DOHH2 (cell line): ENCODE data around the gene EML1.

Experiments
- H3F3A ChIP-seq: fragments of 200-600 bp; sonication (generic), shearing (Covaris generic); 2 replicates; pipeline ENCODE4 v1.6.0; 2016; ENCODE audit warnings: antibody characterized with exemption, mild to moderate bottlenecking; ENCODE audit not compliant: control insufficient read depth, insufficient read depth
- H3K27ac ChIP-seq: fragments of 200-600 bp; sonication (generic); 2 replicates; pipeline ENCODE4 v1.5.1; 2014; ENCODE audit warnings: low read depth, mild to moderate bottlenecking, low read length, moderate library complexity
- H3K27me3 ChIP-seq: fragments of 200-600 bp; sonication (generic); 2 replicates; pipeline ENCODE4 v1.6.1; 2014; ENCODE audit warnings: mild to moderate bottlenecking, low read length, mixed read lengths; ENCODE audit not compliant: control insufficient read depth
- H3K36me3 ChIP-seq: fragments of 200-600 bp; sonication (generic); 2 replicates; pipeline ENCODE4 v1.6.1; 2014; ENCODE audit warnings: mild to moderate bottlenecking, low read length, moderate library complexity, mixed read lengths; ENCODE audit not compliant: control insufficient read depth
- H3K4me1 ChIP-seq: fragments of 200-600 bp; sonication (generic); 2 replicates; pipeline ENCODE4 v1.6.1; 2014; ENCODE audit warnings: mild to moderate bottlenecking, low read length, mixed read lengths; ENCODE audit not compliant: control insufficient read depth
- H3K4me2 ChIP-seq: fragments of 200-600 bp; sonication (generic); 2 replicates; pipeline ENCODE4 v1.6.0; 2014; ENCODE audit warnings: mild to moderate bottlenecking, low read length, moderate library complexity
- H3K4me3 ChIP-seq: fragments of 200-600 bp; sonication (generic); 2 replicates; pipeline ENCODE4 v1.5.1; 2014; ENCODE audit warnings: mild to moderate bottlenecking, low read length, mixed read lengths
- H3K79me2 ChIP-seq: fragments of 200-600 bp; sonication (generic); 2 replicates; pipeline ENCODE4 v1.6.1; 2014; ENCODE audit warnings: mild to moderate bottlenecking, low read length, mixed read lengths; ENCODE audit not compliant: control insufficient read depth
- H3K9me2 ChIP-seq: fragments of 200-600 bp; sonication (generic); replicated peaks from 2 replicates; pipeline ENCODE4 v1.6.1; 2014; ENCODE audit warnings: mild to moderate bottlenecking, low read length, mixed read lengths; ENCODE audit not compliant: control insufficient read depth
- H3K9me3 ChIP-seq: fragments of 200-600 bp; sonication (generic); 2 replicates; pipeline ENCODE4 v1.6.1; 2014; ENCODE audit warnings: antibody characterized with exemption, low read length, mixed read lengths; ENCODE audit not compliant: control insufficient read depth, insufficient read depth
- H4K20me1 ChIP-seq: fragments of 200-600 bp; sonication (generic); 2 replicates; pipeline ENCODE4 v1.6.0; 2014; ENCODE audit warnings: low read depth, mild to moderate bottlenecking, antibody characterized with exemption, low read length, moderate library complexity; ENCODE audit not compliant: control insufficient read depth, insufficient read depth
- EZH2phosphoT487 ChIP-seq: fragments of 200-600 bp; sonication (generic); IDR thresholded peaks from 2 replicates; pipeline ENCODE4 v1.6.1; 2017; ENCODE audit warnings: borderline replicate concordance, mild to moderate bottlenecking, antibody characterized with exemption, low read length, moderate library complexity, mixed read lengths
- TF ChIP-seq, protein P1 (sequence below): fragments of 200-600 bp; sonication (generic); IDR thresholded peaks from one replicate; pipeline ENCODE4 v1.5.1; 2014; ENCODE audit warnings: antibody characterized with exemption, mild to moderate bottlenecking, low read depth, low read length; ENCODE audit not compliant: poor library complexity, severe bottlenecking

The EML1 gene

DNA sequence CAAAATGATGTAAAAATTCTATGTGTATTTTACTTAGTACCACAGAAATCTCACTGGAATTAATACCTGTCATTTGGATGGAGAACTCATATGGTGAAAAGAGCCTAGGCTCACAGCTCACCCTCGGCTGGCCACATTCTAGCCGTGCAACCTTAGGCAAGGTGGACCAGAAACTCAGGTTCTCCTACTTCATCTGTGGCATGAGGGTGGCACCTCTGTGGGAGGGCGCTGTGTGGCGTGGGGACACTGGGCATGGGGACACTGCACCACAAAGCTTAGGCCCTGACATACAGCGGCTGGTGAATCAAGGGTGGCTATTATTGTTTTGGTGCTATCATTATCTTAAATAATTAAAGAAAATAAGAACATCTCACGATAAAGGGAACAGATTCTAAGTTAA lies 47.1 kb downstream of the EML1 start:
- no peaks in the 10 kb centered on the region for H3K36me3 ChIP-seq
- H3F3A ChIP-seq = no peaks in the 10 kb centered on the region
- H3K9me2 ChIP-seq = no peaks in the 10 kb centered on the region
- H3K4me2 ChIP-seq = no peak overlapping the region
- TF ChIP-seq, protein P1, sequence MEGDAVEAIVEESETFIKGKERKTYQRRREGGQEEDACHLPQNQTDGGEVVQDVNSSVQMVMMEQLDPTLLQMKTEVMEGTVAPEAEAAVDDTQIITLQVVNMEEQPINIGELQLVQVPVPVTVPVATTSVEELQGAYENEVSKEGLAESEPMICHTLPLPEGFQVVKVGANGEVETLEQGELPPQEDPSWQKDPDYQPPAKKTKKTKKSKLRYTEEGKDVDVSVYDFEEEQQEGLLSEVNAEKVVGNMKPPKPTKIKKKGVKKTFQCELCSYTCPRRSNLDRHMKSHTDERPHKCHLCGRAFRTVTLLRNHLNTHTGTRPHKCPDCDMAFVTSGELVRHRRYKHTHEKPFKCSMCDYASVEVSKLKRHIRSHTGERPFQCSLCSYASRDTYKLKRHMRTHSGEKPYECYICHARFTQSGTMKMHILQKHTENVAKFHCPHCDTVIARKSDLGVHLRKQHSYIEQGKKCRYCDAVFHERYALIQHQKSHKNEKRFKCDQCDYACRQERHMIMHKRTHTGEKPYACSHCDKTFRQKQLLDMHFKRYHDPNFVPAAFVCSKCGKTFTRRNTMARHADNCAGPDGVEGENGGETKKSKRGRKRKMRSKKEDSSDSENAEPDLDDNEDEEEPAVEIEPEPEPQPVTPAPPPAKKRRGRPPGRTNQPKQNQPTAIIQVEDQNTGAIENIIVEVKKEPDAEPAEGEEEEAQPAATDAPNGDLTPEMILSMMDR = no peak
- no peak for TF ChIP-seq EZH2phosphoT487
- no peaks in the 10 kb centered on the region for H3K79me2 ChIP-seq
- H3K4me1 ChIP-seq = no peaks in the 10 kb centered on the region
- H3K4me3 ChIP-seq = no peak overlapping the region
- no peaks in the 10 kb centered on the region for H4K20me1 ChIP-seq
- H3K27ac ChIP-seq = no peak overlapping the region
- H3K9me3 ChIP-seq = no peaks in the 10 kb centered on the region
- H3K27me3 ChIP-seq = 0 out of 2 replicates have a peak, but pooled peaks cover 5% of the 10 kb centered on the region

DNA sequence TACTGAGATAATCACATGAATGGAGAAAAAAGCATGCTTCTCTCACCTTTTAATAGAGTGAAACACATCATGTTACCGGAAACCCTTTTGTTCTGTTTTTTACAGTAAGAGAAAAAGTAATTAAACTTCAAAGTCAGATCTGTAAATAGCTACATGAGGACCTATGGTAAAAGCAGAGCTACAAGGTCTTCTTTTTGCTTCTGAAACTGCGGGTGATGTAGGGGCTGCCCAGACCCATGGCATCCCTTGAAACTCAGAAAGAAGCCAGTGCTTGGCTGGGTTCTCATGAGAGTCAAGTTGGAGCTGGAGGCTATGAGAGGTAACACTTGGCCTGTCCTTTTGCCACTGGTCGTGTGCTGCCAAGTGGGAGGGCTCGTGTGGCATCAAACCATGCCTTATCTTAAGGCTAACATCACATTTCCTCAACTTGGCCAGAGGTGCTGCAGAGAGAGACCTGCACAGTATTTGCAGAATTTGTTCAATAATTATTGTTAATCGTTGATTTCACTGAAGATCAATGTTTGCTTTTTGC lies 47.6 kb downstream of the EML1 start:
- Histone ChIP-seq H3K4me2 (no peak overlapping the region), H3K36me3 (no peaks in the 10 kb centered on the region), H3K4me3 (no peak overlapping the region), H4K20me1 (no peaks in the 10 kb centered on the region), H3F3A (no peaks in the 10 kb centered on the region), H3K9me3 (no peaks in the 10 kb centered on the region), H3K4me1 (no peaks in the 10 kb centered on the region), H3K27me3 (0 out of 2 replicates have a peak, but pooled peaks cover 5% of the 10 kb centered on the region), H3K9me2 (no peaks in the 10 kb centered on the region), H3K79me2 (no peaks in the 10 kb centered on the region), H3K27ac (no peak overlapping the region)
- TF ChIP-seq, protein P1 = no peak
- TF ChIP-seq EZH2phosphoT487 = no peak

DNA sequence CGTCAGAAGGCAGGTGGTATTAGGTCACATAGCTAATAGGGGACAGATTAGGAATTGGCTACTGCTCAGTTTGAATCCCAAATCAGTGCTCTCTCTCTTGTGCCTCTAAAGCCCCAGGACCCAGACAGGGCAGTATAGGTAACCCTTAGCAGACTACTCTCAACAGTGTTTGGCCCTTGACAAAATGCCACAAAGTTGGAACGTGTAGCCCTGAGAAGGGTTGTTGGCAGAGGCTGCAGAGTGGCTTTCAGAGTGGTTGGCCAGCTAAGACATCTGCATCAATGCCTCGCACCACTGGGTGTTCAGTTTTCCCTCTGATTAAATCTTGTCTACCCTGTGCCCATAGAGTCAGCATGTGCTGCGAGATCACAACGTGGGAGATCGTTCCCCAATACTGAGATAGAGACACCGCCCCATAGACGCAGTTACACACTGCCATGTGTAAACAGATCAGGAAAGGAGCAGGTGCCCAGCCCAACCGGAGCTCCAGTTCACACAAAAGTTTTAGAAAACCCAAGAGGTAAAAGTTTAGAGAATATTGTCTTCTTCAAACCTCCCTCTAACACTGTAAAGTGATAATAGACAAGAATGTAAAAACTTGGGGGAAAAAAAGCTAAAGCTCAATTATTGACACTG lies 48.3 kb downstream of the EML1 start:
- no peak overlapping the region for H3K4me3 ChIP-seq
- no peaks in the 10 kb centered on the region for H3K79me2 ChIP-seq
- no peaks in the 10 kb centered on the region for H4K20me1 ChIP-seq
- H3K4me2 ChIP-seq = no peak overlapping the region
- H3K36me3 ChIP-seq = no peaks in the 10 kb centered on the region
- H3F3A ChIP-seq = no peaks in the 10 kb centered on the region
- H3K9me3 ChIP-seq = no peaks in the 10 kb centered on the region
- TF ChIP-seq, protein P1 = no peak
- TF ChIP-seq EZH2phosphoT487 = no peak
- no peaks in the 10 kb centered on the region for H3K9me2 ChIP-seq
- no peaks in the 10 kb centered on the region for H3K4me1 ChIP-seq
- no peak overlapping the region for H3K27ac ChIP-seq
- 0 out of 2 replicates have a peak, but pooled peaks cover 5% of the 10 kb centered on the region for H3K27me3 ChIP-seq
